Measurements from ENCODE around the gene LMX1A.

The LMX1A gene

GRCh38 chr1:165325460-165326203 is 30.9 kb downstream of the LMX1A start:
- TF ChIP-seq CTCF (conservative IDR thresholded peaks at IDR 0.05): no peak
- H3K27ac ChIP-seq: peak overlapping the region; percentile 3; the same call in 1 of the 2 replicates

DNA sequence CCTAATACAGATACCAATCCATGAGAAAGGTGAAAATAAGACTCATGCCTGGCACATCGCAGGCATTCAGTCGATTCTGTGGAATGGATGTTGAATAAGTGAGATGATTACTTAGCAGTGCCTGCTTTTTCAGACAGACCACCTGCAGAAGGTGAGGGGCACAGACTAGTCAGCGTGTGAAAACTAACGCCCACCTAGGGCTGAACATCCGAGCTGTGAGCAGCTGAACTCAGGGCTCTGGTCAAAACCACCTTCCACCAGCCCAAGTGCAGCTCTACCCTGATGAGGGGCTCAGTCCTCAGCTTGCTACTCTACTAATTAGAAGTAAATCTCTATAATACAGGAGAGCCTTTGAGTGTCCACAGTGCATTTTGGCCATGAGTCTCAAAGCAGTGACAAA is 32.5 kb downstream of the LMX1A start:
- H3K27ac ChIP-seq: peak overlapping the region; percentile 15; the same call in 1 of the 2 replicates
- no peak for TF ChIP-seq CTCF (conservative IDR thresholded peaks at IDR 0.05)

GRCh38 chr1:165317612-165318011 is 38.9 kb downstream of the LMX1A start:
- peak overlapping the region; percentile 89 for H3K27ac ChIP-seq
- no peak for TF ChIP-seq CTCF (conservative IDR thresholded peaks at IDR 0.05)

DNA sequence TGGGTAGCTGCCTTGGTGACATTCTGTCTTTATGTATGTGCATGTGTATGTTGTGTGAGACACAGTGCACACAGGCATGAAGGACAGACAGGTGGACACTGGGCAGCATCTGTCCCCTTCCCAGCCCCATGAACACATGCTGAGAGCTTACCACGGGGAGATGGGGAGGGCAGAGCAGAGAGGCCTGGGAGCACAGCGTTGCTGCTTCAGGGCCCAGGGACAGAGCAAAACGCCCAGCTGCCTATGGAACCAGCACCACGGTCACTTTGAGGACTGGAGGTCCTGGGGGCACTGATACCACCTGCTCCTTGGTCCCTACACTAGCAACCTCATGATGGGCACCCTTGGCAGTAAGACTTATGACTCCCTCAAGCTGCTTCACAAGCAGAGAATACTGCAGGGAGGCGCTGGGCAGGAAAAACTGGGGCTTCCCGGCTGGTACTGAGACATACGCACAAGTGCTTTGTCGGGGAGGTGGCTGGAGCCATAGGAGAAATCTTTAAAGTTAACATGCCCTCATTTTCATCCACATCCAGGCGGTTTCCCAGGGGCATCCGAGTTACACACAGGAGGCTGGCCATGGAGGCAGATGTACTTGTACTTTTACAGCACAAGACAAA is 40.3 kb downstream of the LMX1A start:
- H3K27ac ChIP-seq: peak overlapping the region; percentile 89; the same call in 1 of the 2 replicates
- TF ChIP-seq CTCF (conservative IDR thresholded peaks at IDR 0.05): no peak

GRCh38 chr1:165315481-165315880 is 41.0 kb downstream of the LMX1A start:
- TF ChIP-seq CTCF (conservative IDR thresholded peaks at IDR 0.05): no peak
- peak overlapping the region; percentile 89; the same call in 1 of the 2 replicates for H3K27ac ChIP-seq

GRCh38 chr1:165313903-165314302 is 42.6 kb downstream of the LMX1A start:
- no peak for TF ChIP-seq CTCF (conservative IDR thresholded peaks at IDR 0.05)

GRCh38 chr1:165312591-165312990 is 43.9 kb downstream of the LMX1A start:
- no peak for TF ChIP-seq CTCF (conservative IDR thresholded peaks at IDR 0.05)
- no peak overlapping the region for H3K27ac ChIP-seq

More at GRCh38 chr1:165313903-165314302, 42.6 kb downstream of the LMX1A start:
- H3K27ac ChIP-seq: no peak overlapping the region
